GM23338 (cell line): ENCODE data around the gene CACHD1.

Source experiments
- EZH2 ChIP-seq: fragments of 200-600 bp; sonication (generic); IDR thresholded peaks from one replicate; pipeline ENCODE4 v1.8.0; 2017; ENCODE audit warnings: antibody characterized with exemption, mild to moderate bottlenecking, low read depth; ENCODE audit not compliant: unreplicated experiment
- TF ChIP-seq, protein P1 (sequence below), 2 experiments: fragments of 200-600 bp in 1 of 2; sonication (generic) in 1 of 2; conservative IDR thresholded peaks; 2 replicates each; pipeline versions ENCODE4 v1.5.1 to v1.6.1; 2016 to 2017; ENCODE audit warnings: antibody characterized with exemption in 2 of 2, low read depth in 2 of 2, mild to moderate bottlenecking in 2 of 2, moderate library complexity in 1 of 2

DNA sequence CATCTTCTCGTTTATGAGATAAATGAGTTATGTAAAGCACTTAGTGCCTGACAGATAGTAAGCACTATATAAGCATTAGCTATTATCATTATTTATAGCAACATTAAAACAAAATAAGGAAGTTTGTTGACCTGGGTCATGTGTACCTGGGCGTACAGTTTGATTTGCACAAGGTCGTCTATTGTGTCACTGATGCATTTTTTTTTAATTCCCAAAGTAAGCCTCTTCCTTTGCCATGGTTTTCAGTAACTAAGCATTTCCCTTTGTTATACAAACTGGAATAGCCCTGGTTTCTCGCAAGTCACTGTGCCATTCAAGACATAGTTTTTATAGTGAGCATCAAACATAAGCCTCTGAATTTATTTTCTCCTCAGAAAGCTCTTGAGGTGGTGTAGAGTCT, 72.2 kb downstream of the CACHD1 start:
- TF ChIP-seq, protein P1, sequence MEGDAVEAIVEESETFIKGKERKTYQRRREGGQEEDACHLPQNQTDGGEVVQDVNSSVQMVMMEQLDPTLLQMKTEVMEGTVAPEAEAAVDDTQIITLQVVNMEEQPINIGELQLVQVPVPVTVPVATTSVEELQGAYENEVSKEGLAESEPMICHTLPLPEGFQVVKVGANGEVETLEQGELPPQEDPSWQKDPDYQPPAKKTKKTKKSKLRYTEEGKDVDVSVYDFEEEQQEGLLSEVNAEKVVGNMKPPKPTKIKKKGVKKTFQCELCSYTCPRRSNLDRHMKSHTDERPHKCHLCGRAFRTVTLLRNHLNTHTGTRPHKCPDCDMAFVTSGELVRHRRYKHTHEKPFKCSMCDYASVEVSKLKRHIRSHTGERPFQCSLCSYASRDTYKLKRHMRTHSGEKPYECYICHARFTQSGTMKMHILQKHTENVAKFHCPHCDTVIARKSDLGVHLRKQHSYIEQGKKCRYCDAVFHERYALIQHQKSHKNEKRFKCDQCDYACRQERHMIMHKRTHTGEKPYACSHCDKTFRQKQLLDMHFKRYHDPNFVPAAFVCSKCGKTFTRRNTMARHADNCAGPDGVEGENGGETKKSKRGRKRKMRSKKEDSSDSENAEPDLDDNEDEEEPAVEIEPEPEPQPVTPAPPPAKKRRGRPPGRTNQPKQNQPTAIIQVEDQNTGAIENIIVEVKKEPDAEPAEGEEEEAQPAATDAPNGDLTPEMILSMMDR (conservative IDR thresholded peaks at IDR 0.05; ENCODE audit: low read depth in 2 of 2) = no peak
- TF ChIP-seq EZH2 = no peak
